ENCODE measurements around the gene RAPGEF5.

RAPGEF5 gene

DNA sequence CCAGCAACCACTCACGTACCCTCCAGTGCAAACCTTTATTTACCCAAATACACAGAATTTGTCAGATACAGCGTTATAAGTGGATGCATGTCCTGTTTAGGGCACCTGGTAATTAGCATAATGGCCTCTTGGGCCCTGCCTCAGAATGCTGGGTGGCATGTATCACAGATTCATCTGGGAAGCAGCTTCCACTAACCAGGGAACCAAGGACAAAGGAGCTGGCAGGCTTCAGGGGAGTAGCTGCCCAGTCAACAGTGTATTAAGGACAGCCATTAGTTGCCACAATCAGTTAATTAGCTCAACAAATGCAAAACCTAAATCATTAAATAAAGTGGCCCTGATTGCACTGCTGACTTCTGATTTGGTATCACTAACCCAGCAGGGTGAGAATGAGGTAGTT lies 105.7 kb downstream of the RAPGEF5 start:
- no peak for DNase-seq

DNA sequence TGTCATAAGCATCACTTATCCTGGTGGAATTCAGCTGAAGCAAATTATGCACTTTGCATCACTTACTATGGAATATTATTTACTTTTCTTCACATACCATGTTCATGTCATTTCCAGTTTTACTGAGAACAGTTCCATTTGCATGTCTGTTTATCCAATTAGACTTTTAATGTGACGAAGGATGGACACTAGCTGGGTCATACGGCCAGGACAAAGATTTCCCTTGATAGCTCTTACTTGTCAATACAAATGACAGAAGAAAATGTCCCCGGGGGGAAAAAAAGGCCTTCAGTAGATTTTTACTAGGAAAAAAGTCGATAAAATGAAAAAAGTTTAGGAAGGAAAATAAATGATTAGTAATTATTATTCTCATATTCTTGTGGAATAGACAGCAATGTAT lies 106.6 kb downstream of the RAPGEF5 start:
- no peak for DNase-seq

DNA sequence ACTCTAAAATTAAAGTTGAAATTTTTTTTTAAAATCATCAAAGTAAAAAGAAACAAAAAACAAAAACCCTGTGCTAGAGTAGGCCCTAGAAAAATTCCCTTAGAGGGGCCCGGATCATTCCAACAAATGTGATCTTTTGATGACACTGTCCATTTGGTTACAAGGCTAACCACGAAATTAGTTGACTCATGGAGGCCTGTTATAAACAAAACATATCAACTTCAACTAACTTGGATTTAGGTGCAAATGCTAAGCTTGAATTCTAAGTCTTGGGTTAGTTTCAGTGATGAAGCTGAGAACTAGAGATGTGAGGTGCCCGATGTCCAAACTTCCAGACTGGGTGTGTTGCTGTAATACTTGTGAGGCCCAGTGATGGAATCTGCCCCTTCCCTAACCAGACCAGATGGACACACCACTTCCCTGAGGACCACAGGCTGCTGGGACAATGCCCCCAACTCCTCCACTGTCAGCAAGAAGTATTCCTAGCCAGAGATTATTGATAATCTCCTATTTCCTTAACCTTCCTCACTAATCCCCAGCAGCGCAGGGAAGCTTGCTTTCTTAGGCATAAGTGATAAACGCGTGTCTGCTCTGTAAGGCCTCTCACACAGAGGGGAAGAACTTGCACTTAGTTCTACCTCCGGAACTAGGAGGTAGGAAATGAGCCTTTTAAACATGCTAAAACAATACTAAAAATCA lies 108.7 kb downstream of the RAPGEF5 start:
- no peak for DNase-seq

DNA sequence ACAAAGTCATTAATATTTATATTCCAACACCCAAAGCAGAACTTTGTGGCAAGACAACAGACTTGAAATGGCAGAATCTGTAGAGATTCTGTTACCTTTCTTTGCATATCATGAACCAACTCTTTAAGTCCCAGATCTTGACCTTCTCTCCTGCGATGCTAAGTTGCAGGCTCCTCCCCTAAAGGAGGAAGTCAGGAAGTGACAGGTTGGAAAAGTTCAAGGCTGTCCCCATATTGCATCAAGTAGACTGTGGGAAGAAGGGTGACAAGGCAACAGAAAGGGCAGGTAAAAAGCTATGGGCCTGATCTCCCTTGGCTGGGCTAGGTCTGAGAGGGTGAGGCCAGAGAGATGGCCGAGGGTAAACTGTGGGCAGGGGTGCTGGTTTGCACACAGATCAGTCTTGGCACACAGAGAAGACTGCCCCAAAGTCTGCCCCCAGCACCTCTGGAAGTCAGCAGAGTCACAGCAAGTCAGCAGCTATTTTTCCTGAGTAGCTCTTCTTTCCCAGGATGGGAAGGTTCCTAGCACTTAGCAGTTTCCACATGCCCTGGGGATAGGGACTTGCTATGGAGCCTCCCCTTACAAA lies 115.1 kb downstream of the RAPGEF5 start:
- no peak for DNase-seq

DNA sequence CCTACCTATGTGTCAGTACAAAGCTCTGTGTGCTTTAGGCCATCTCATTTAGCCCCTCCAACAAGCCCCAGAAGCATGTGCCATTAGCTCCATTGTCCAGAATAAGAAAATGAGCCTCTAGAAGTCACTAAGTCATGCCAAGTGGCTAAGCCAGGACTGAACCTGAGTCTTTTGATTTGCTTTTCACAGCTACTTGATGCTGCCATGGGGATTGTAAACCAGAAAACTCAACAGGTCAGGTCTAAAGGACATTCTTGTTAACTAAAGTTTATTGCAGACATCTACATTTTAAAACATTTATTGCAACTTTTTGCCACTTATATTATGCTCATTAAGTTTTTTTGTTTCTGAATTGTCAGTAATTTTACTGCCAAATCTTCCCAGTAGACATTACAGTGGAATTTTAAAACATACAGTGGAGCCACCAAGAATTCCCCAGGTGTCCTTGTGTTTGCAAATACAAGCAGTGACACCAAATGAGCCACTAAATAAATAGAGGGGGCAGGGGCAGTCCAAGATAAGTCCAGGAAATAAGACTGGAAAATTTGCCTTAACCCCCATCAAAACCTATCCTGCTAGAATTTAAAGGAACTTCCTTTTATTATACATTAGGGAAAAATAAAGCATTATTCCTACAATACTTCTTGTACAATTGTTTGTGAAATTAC lies 115.9 kb downstream of the RAPGEF5 start:
- no peak for DNase-seq

DNA sequence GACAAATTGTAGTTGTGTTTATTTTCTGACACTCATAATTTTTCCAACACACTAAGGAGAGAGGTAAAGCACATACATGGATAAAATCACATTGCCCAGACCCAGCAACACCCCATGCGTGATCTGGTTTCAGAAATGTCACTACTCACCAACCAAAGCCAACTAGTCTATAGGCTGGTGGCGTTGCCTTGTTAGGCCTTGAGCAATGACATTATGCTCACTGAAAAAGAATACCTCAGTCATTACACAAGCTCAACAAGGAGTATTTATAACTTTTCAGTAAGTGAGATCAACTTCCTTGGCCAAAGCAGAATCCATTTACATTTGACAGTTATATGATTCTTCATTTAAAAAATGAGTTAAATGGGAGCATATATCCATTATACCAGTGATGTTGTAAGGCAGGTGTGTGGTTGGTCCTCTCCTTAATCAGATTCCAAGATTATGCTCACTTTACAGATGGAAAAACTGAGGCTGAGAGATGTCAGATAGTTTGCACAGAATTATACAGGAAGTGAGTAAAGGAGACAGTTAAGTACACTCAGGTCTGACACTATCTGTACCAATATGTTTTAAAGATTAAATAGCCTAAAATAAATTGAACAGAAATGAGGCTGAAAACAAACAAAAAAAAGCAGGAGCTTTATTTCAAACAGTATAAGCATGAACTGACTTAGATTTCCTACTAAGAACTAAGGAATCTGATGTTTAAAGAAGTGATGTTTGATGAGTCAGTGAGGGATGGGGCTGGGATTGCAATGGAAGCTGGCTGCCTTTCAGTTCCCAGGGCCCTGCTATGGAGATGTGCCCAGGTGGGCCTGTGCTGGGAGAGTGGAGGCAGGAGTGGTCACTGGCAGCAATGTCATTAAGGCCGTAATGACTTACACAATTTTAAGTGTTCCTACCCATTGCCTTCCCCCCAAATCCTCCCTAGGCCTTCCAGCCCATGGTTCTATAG lies 118.3 kb downstream of the RAPGEF5 start:
- no peak for DNase-seq

DNA sequence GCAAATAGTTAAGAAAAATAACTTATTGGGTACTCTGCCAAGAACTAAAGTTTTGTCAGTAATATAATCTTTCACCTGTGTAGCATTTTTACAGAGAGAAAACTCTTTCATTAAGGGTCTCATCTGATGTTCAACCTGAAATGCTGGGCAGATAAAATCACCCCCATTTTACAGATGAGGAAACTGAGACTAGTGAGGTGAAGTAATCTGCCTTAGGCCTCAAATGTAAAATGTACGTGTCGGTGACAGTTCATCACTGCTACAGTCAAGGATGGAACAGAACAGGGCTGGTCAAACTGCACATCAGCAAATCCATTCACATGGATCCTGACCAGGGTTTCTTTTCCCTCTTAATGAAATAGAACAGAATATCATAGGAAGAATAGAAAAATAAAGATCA lies 121.8 kb downstream of the RAPGEF5 start:
- no peak for DNase-seq

DNA sequence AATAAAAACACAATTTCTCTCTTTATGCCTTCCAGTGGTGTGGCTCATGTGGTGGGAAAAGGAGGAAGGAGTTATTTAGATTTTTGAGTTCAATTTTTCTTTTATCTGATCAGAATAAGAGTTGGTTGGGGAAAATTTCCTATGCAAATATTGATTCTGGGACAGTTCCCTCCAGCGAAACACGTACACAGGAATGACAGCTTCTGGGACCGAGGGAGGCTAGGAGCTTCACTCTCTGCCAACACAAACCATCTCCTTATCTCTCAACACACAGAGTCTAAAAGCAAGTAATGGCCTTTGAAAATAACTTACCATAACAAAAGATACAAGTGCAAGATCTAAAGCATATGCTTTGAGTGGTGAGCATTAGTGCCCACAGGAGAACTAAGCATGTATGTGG lies 122.7 kb downstream of the RAPGEF5 start:
- DNase-seq, result no peak

DNA sequence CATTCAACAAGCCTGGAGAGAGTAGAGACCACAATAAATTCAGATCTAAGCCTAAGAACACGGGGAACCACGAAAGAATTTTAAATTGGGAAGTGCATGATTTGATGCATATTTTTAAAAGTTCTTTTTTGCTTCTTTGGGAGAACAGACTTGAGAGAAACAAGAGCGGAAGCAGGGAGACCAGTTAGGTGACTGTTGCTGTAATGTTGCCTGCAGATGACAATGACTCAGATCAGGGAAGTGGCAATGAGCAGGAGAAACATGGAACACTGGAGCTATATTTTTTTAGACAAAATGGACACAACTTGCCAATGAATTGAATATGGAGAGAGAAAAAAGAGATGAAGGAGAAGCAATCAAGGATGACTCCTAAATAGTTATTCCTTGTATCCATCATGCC lies 125.1 kb downstream of the RAPGEF5 start:
- DNase-seq, result no peak

DNA sequence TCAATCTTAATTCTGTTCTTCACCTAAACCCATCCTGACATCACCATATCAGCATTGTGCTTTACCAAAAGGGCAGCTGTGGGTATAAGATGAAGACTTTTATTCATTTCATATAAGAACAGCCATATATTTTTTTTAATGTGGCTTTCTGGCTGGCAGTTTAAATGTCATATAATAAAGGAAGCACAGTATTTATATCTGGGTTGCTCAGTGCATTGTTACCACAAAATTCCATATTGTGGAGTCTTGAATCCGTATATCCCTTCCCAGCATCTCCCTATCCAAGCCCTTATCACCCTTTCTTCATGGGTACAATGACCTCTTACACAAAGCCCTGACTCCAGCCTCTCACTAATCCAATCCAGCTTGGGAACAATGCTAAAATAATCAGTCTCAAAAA lies 125.8 kb downstream of the RAPGEF5 start:
- DNase-seq, result no peak

DNA sequence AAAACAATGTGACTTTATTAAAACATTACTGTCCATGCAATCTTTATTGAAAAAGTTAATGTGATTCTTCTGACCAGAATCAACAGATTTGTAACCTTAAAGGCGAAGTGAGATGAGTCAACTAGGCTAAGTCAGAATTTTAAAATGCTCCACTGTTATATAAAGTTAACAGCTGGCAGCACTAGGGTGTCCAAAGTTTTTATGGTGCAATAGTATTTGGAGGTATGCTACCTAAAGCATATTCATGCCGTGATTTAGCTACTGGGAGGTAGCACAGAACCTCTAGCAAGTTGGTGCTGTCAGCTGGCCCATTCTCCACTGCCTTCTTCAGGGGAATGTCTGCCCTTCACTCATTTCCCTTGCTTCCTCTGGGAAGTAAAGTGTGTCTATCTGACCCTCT lies 126.7 kb downstream of the RAPGEF5 start:
- no peak for DNase-seq

DNA sequence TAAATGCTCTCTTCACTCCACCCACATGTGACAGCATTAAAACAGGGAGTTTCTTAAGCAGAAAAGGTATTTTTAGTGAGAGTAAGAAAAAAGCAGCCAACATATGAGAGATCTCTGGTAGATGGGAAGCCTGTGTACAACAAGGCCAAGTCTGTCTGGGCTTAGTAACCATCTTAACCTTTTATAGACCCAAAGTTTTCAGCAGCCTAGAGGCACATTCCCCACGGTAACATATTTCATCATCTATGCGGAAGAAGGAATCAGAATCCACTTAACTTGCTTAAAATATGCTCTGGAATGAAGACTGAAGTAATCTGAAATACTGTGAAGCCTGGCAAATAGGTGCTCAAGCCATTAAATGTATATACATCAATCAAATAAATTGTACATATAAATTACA lies 127.8 kb downstream of the RAPGEF5 start:
- DNase-seq, result no peak

DNA sequence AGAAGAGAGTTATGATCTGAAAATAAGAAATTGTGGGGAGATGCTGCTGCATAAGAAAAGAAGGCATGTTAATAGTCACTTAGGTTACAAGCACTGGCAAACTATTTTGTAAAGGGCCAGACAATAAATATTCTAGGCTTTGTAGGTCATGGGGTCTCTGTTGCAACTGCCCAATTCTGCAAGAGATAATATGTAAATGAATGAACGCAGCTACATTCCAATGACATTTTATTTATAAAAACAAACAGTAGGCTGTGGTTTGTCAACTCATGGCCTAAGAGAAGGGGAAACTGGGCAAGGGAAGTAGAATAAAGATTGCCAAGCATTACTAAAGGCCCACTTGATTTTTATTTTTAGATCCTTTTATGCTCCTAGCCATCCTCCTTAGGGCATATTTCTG lies 133.1 kb downstream of the RAPGEF5 start:
- DNase-seq, result no peak

DNA sequence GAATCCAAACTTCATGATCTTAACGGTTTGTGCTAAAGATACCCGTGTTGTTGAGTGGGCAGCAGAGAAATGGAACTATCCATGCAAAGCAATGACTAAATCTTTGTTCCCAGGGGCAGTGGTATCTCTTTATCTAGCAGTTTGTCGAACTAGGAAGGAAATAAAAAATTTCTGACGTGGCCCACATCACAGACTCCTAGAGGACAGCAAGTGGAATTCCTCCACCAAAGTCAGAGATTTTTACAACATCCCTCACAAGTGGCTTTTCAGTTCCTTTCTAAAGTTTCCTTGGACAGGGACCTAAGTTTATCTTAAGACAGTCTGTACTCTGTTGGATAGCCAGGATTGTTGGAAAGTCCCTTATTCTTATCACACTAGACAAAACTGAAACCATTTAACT lies 136.0 kb downstream of the RAPGEF5 start:
- DNase-seq, result no peak

DNA sequence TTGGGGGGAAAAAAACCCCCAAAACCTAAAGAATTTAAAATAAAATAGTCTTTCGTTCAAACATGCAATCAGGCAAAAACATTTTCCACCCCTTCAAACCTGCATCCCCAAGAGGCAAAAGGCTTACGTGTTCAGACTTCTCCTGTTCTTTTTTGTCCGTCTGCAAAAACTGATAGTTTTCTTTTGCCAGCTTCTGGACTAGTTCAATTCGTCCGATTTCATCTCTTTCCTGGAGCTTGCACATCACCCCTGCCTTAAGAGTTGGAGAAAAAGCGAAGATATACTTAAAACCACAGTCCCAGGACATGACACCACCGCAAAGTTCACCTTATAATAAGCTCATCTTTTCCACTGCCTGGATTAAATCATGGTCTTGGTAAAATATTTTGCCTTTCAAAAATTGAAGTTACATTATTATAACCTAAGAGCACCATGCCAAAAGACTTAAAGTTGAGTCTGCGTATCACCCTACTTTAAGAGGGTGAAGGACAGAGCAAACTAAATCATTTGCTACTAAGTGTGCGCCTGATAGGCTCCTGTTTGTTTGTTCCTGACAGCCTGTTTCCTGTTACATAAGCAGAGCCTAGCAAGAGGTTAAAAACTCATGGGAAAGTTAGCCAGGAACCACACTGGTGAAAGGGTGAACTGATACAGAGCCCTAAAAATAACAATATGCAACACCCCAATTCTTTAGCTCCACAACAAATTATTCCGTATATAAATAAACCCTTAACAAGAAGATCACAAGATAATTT lies 137.0 kb downstream of the RAPGEF5 start:
- no peak for DNase-seq

DNA sequence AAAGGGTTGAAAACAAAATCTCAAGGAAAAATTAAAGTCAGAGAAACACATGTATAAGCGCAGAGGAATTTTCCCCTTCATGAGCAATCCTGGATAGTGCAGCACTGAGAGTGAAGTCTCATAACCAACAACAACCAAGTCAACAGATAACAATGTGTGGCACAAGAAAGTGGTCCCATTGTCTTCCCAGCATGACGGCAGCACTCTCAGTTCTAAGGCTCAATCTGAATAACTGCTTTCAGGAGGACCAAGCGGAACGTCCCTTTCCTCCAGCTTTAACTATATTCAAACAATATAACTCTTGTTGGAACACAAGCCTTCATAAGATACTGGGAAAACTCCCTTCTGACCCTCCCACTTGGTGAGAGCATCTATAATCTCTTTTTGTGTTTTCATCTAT lies 137.9 kb downstream of the RAPGEF5 start:
- no peak for DNase-seq

DNA sequence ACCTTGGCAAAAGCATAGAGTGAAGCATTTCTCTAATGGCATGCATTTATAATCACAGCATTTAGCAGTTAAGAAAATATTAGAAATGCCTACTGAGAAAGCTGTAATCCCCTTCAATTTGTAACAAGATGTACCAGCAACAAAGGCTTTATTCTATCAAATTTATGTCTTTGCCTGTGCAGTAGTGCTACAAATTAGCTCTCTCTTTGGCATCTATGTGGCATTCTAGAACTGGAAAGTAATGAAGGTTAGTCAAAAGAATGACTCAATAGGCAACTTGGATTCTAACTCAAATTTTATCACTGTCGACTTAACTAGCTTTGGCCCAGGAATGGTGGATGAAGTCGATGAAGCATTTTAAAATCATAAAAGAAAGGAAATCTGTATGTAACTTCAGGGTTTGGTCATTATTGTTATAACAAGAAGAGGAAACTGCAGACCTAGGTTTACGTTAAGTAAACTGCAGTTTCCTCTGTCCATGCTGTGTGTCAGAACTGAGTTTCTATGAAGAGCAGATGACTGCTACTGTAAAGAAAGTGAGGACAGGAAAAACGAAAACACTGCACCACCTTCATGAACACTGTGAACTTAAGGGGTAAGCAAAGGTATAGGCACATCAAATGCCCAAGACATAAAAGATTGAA lies 140.0 kb downstream of the RAPGEF5 start:
- DNase-seq, result no peak

DNA sequence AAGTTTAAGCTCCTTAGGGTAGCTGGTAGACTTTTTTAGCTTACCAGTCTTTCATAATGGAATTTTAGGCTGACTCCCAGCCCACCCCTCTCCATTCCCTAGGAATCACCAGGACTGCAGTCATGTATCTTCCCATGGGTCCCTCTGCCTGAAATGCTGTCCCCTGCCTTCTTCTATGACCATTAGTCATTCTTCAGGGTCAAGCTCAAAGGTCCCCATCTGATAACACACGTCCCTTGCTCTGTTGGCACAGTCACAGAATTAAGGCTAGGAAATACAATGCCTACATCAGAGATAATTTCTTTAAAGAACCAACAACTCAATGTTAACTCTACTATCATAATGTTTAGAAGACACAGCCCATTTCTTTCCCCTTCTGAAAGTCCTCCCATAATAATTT lies 140.6 kb downstream of the RAPGEF5 start:
- no peak for DNase-seq

DNA sequence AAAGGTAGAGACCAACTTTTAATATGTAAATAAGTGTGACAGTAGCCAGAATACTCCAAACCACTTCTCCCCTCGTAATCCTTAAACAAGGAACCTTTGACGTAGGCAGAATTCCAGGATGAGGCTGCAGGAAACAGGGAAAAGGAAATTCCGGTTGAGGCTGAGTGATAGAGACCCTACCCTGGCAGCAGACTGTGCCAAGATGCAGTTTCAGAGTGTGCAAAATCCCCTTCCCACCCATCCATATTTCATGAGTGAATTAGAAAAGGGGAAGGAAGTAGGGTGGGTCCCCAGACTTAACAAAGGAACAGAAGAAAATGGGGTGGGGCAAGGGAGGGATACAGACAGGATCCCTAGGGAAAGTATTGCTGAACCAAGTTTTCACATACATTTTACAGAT lies 143.0 kb downstream of the RAPGEF5 start:
- DNase-seq, result no peak

DNA sequence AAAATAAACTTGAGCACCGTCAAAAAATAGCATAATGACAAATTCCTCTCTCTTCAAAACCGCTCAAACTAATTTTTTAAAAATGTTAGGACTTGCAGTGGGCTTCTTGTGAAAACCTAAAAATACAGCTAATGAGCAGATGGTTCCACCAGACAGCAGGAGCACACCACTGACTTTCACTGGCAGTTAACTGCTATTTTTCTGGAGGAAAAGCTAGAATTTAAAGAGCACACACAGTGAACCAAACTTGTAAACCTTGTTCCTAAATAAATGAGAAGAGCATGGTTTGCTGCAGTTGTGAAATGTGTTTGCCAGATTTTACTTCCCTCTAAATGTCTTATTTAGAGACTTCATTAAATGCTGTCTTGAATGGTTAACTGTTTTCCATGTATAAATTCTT lies 143.9 kb downstream of the RAPGEF5 start:
- DNase-seq, result no peak

DNA sequence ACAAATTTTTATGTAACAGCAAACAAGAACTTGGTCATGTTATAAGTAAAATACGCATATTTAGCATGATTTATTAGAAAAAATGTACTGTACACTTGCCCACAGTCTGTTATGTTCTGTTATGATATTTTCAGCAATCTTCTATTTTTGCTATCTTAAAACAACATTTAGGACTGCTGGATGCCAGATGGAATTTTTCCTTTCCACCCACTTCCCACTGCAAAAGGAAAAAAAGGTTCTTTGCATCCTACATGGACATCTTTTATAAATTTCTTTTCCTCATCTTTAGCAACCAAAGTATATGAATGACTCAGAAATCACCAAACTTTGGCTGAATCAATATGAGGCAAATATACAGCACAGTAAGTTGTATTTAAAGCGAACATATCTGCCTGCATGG lies 146.0 kb downstream of the RAPGEF5 start:
- DNase-seq, result no peak

DNA sequence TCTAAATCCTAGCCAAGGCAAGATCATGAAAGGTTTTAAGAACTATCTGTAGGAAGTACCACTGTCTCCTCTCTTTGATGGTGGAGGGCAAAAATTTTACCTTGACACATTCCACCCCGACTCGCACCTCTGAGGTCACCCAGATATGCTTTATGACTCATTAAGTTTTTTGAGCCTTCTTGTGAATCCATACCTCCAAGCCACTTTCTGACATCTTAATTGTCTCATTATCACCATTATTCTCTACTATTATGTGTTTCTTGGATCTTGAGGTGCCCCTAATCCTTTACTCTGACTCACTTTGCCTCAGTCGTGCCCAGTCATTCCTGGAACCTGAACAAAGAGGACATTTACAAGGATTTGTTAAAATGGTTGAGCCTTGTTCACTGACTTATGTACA lies 146.6 kb downstream of the RAPGEF5 start:
- no peak for DNase-seq

Measured in effector CD4-positive, alpha-beta T cell (primary cell).